Keratinocyte (primary cell): Measurements from ENCODE around the gene SMYD3.

Experiments
- EZH2 ChIP-seq: IDR thresholded peaks from one replicate; pipeline ENCODE4 v1.6.1; 2012; ENCODE audit warnings: inconsistent platforms, mild to moderate bottlenecking, low read length, moderate library complexity
- TF ChIP-seq, protein P1 (sequence below), 3 experiments: IDR thresholded peaks in 1 of 3; conservative IDR thresholded peaks in 1 of 3; optimal IDR thresholded peaks in 1 of 3; 2 replicates in 2 of 3; 3 replicates in 1 of 3; pipeline versions ENCODE3 to v1.5.1; 2011; ENCODE audit warnings: low read length in 3 of 3, mild to moderate bottlenecking in 3 of 3, moderate library complexity in 2 of 3, control low read depth in 1 of 3, inconsistent platforms in 1 of 3; ENCODE audit not compliant: insufficient read depth in 2 of 3; ENCODE audit errors: extremely low read depth in 1 of 3

DNA sequence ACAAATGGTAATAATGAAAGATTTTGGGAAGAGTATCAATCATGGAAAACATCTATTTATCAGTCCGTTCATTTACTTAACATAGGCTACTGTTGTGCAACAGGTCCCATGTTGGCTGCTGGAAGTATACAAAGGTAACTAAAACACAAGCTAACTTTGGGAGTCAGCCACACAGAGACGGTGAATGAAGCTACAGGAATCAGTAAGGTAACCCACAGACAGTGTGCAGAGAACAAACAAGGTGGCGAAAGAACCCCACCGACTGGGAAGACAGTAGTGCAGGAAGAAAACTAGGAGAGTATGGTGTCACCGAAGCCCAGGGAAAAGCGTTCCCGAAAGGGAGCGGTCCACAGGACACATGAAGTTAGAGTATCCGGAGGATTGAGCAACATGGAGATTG lies 342.3 kb downstream of the SMYD3 start:
- TF ChIP-seq, protein P1, sequence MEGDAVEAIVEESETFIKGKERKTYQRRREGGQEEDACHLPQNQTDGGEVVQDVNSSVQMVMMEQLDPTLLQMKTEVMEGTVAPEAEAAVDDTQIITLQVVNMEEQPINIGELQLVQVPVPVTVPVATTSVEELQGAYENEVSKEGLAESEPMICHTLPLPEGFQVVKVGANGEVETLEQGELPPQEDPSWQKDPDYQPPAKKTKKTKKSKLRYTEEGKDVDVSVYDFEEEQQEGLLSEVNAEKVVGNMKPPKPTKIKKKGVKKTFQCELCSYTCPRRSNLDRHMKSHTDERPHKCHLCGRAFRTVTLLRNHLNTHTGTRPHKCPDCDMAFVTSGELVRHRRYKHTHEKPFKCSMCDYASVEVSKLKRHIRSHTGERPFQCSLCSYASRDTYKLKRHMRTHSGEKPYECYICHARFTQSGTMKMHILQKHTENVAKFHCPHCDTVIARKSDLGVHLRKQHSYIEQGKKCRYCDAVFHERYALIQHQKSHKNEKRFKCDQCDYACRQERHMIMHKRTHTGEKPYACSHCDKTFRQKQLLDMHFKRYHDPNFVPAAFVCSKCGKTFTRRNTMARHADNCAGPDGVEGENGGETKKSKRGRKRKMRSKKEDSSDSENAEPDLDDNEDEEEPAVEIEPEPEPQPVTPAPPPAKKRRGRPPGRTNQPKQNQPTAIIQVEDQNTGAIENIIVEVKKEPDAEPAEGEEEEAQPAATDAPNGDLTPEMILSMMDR (optimal IDR thresholded peaks at IDR 0.05 in 1 of 3, IDR thresholded peaks at IDR 0.05 in 1 of 3, conservative IDR thresholded peaks at IDR 0.05 in 1 of 3; ENCODE audit: extremely low read depth in 1 of 3, insufficient read depth in 2 of 3, low read length in 3 of 3): no peak
- no peak for TF ChIP-seq EZH2
